Esophagus squamous epithelium (tissue), 4 donors: Measurements from ENCODE around the gene PLA2G15.

Experiments
- CTCF ChIP-seq, 6 experiments: fragments of 450-650 bp in 4 of 6; fragments of 200-600 bp in 2 of 6; sonication (generic) in 2 of 6; IDR thresholded peaks; one replicate each; pipeline ENCODE4 v1.5.1; 2016 to 2019; ENCODE audit warnings: antibody characterized with exemption in 6 of 6, mild to moderate bottlenecking in 4 of 6, moderate library complexity in 4 of 6
- POLR2A ChIP-seq, 4 donors: fragments of 450-650 bp; IDR thresholded peaks; one replicate each; pipeline ENCODE4 v1.6.1; 2017; ENCODE audit warnings: antibody characterized with exemption in 4 of 4, mild to moderate bottlenecking in 4 of 4, moderate library complexity in 3 of 4

GRCh38 chr16:68249371-68249770, 4.2 kb downstream of the PLA2G15 start:
- no peak for TF ChIP-seq POLR2A (IDR thresholded peaks at IDR 0.05)
- no peak for TF ChIP-seq CTCF (IDR thresholded peaks at IDR 0.05)
